ENCODE measurements around the gene KIF12. TPM values are rescaled to one million over a fixed set of nuclear protein-coding genes. Genes with fewer than 3 reads are reported as not detected.
"Not testable (repeated sequence)": the region's sequence is repeated elsewhere in the genome, so short reads cannot be mapped to it uniquely, and the experiment has no call there.

KIF12 gene
- polyA plus RNA-seq, 3 donors: 142 to 272 (median 186) TPM

GRCh38 chr9:114057161-114057885 lies 41.8 kb downstream of the KIF12 start:
- no peak for DNase-seq (ENCODE audit: extremely low read depth in 1 of 11, low read depth in 9 of 11, low spot score in 4 of 11)

- no peak for DNase-seq (ENCODE audit: extremely low read depth in 1 of 11, low read depth in 9 of 11, low spot score in 4 of 11)
Measured at GRCh38 chr9:114056527-114056926, 42.6 kb downstream of the KIF12 start.

DNA sequence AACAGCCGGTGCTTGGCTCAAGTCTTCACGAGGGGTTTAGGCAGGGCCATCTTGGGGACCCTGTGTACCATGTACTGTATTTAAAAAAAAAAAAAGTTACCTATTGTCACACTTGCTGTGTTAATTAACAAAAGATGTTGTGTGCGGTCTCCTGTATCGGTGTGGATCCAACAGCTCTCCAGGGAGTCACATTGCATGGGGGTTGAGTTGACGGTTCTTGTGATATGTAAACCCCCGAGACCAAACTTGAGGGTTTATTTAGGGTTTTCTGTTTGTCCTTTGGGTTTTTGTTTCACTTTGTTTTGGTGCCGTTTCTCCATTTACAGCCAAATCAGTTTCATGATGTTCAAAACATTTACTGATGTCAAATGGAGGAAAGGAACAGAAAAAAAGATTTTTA lies 43.2 kb downstream of the KIF12 start:
- DNase-seq (ENCODE audit: extremely low read depth in 1 of 11, low read depth in 9 of 11, low spot score in 4 of 11): no peak

DNA sequence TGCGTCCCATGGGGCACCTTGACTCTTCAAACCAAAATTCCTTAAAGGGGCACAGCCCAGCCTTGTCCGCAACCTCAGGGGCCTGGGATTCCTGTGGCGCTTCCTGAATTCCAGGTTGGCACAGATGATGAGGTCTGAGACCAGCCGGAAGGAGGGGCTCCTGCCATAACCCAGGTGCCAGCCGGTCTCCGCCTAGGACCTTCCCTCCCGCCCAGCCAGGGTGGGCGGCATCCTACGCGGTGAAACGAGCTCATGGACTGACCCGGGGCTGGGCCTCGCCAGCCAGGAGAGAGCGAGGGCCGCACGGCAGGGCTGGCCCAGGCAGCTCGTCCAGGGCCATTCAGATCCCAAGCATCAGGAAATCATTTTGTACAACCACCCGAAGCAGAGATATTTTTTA lies 44.0 kb downstream of the KIF12 start:
- no peak for DNase-seq (ENCODE audit: extremely low read depth in 1 of 11, low read depth in 9 of 11, low spot score in 4 of 11)

- no peak for DNase-seq (ENCODE audit: extremely low read depth in 1 of 11, low read depth in 9 of 11, low spot score in 4 of 11)
Measured at GRCh38 chr9:114054191-114054690, 44.9 kb downstream of the KIF12 start.

GRCh38 chr9:114053246-114054005 lies 45.7 kb downstream of the KIF12 start:
- DNase-seq (ENCODE audit: extremely low read depth in 1 of 11, low read depth in 9 of 11, low spot score in 4 of 11): no peak

GRCh38 chr9:114051706-114052105 lies 47.4 kb downstream of the KIF12 start:
- no peak for DNase-seq (ENCODE audit: extremely low read depth in 1 of 11, low read depth in 9 of 11, low spot score in 4 of 11)

- DNase-seq (ENCODE audit: extremely low read depth in 1 of 11, low read depth in 9 of 11, low spot score in 4 of 11): no peak
Measured at GRCh38 chr9:114051281-114051680, 47.8 kb downstream of the KIF12 start.

GRCh38 chr9:114050646-114051045 lies 48.4 kb downstream of the KIF12 start:
- no peak for DNase-seq (ENCODE audit: extremely low read depth in 1 of 11, low read depth in 9 of 11, low spot score in 4 of 11)

- no peak for DNase-seq (ENCODE audit: extremely low read depth in 1 of 11, low read depth in 9 of 11, low spot score in 4 of 11)
Measured at GRCh38 chr9:114050226-114050568, 48.9 kb downstream of the KIF12 start.

DNA sequence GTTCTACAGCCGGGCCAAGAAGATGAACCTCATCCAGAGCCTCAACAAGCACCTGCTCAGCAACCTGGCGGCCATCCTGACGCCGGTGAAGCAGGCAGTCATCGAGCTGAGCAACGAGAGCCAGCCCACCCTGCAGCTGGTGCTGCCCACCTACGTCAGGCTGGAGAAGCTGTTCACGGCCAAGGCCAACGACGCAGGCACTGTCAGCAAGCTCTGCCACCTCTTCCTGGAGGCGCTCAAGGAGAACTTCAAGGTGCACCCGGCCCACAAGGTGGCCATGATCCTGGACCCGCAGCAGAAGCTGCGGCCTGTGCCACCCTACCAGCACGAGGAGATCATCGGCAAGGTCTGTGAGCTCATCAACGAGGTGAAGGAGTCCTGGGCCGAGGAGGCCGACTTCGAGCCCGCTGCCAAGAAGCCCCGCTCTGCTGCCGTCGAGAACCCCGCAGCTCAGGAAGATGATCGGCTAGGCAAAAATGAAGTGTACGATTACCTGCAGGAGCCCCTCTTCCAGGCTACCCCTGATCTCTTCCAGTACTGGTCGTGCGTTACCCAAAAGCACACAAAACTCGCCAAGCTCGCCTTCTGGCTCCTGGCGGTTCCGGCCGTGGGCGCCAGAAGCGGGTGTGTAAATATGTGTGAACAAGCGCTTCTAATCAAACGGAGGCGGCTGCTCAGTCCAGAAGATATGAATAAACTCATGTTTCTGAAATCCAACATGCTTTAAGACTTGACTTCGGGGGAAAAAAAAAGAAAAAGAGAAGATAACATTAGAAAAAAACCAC lies 49.5 kb downstream of the KIF12 start:
- no peak for DNase-seq (ENCODE audit: extremely low read depth in 1 of 11, low read depth in 9 of 11, low spot score in 4 of 11)

DNA sequence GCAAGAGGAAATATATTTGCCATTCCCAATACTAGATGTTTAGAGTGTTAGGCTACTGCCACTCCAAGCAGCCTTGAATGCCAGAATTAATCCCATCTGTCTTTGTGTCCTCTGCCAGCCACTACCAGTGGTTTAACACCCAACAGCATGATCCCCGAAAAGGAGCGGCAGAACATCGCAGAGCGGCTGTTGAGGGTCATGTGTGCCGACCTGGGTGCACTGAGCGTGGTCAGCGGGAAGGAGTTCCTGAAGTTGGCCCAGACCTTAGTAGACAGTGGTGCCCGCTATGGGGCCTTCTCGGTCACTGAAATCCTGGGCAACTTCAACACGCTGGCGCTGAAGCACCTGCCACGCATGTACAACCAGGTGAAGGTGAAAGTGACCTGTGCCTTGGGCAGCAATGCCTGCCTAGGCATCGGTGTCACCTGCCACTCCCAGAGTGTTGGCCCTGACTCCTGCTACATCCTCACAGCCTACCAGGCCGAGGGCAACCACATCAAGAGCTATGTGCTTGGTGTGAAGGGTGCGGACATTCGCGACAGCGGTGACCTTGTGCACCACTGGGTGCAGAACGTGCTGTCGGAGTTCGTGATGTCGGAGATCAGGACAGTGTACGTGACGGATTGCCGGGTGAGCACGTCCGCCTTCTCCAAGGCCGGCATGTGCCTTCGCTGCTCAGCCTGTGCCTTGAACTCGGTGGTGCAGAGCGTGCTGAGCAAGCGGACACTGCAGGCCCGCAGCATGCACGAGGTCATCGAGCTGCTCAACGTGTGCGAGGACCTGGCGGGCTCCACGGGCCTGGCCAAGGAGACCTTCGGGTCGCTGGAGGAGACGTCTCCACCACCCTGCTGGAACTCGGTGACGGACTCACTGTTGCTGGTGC lies 50.3 kb downstream of the KIF12 start:
- DNase-seq (ENCODE audit: extremely low read depth in 1 of 11, low read depth in 9 of 11, low spot score in 4 of 11): no peak

GRCh38 chr9:114047717-114048116 lies 51.4 kb downstream of the KIF12 start:
- no peak for DNase-seq (ENCODE audit: extremely low read depth in 1 of 11, low read depth in 9 of 11, low spot score in 4 of 11)

DNA sequence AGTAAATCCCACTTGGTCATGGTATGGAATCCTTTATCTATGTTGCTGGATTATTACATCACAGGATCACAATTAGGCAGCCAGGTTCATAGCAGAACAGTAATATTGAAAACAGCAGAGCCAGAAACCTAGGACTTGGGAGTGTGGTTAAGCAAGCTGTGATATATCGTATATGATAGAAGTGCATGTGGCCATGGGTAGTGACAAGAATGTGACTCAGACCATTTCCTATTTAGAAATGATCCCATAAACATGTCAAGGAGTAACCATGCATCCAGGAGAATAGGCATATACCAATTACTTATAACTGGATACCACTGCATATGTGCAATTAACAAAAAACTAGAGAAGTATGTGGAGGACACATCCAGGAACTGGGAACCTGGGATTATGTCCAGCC lies 52.2 kb downstream of the KIF12 start:
- no peak for DNase-seq (ENCODE audit: extremely low read depth in 1 of 11, low read depth in 9 of 11, low spot score in 4 of 11)

DNA sequence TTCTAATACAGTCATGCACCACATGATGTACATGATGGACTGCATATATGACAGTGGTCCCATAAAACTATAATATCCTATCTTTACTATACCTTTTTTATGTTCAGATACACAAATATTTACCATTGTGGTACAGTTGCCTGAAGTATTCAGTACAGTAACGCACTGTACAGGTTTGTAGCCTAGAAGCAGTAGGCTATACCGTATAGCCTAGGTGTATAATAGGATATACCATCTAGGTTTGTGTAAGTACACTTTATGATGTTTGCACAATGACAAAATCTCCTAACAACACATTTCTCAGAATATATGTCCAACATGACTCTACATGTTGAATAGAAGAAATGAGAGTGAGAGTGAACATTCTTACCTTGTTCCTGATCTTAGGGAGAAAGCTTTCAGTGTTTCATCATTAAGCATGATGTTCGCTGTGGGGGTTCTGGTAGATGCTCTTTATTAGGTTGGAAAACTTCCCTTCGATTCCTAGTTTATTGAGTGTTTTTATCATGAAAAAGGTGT lies 52.8 kb downstream of the KIF12 start:
- DNase-seq (ENCODE audit: extremely low read depth in 1 of 11, low read depth in 9 of 11, low spot score in 4 of 11): no peak

DNA sequence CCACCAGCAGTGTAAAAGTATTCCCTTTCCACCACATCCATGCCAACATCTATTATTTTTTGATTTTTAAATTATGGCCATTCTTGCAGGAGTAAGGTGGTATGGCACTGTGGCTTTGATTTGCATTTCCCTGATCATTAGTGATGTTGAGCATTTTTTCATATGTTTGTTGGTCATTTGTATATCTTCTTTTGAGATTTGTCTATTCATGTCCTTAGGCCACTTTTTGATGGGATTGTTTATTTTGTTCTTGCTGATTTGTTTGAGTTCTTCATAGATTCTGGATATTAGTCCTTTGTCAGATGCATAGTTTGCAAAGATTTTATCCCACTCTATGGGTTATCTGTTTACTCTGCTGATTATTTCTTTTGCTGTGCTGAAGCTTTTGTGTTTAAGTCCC lies 55.4 kb downstream of the KIF12 start:
- DNase-seq (ENCODE audit: extremely low read depth in 1 of 11, low read depth in 9 of 11, low spot score in 4 of 11): not testable (repeated sequence)

All from renal cortex interstitium (tissue), 11 donors.